Measurements from ENCODE around the gene GSE1.

Gene GSE1

DNA sequence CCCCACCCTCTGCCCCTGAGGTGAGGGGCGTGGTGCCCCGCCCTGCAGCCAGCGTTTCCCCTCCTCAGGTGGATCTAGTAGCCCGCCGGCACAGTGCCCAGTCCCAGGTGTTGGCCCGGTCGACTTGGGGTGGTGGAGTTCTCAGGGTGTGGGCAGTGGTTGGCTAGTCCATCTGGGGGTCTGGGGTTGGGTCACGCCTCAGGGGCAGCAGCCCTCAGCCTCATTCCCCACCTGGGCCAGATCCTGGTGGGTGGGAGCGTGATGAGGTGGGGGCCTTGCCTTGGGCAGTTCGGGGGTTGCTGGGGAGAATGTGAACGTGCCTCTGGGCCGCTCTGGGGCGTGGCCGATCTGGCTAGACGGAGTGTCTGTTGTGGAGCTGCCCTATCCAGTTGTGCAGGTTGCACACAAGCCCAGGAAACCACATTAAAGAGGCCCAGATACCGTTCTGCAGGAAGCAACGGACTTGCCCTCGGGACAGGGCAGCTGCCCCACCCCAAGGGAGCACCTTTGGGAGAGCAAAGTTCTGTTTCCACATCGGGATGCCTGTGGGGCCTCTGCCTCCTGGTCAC, 32.0 kb downstream of the GSE1 start:
- TF ChIP-seq, protein P1, sequence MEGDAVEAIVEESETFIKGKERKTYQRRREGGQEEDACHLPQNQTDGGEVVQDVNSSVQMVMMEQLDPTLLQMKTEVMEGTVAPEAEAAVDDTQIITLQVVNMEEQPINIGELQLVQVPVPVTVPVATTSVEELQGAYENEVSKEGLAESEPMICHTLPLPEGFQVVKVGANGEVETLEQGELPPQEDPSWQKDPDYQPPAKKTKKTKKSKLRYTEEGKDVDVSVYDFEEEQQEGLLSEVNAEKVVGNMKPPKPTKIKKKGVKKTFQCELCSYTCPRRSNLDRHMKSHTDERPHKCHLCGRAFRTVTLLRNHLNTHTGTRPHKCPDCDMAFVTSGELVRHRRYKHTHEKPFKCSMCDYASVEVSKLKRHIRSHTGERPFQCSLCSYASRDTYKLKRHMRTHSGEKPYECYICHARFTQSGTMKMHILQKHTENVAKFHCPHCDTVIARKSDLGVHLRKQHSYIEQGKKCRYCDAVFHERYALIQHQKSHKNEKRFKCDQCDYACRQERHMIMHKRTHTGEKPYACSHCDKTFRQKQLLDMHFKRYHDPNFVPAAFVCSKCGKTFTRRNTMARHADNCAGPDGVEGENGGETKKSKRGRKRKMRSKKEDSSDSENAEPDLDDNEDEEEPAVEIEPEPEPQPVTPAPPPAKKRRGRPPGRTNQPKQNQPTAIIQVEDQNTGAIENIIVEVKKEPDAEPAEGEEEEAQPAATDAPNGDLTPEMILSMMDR (IDR thresholded peaks at IDR 0.05; ENCODE audit: control insufficient read depth, insufficient read depth, low read depth, low read length, missing control alignments): no peak
- no peak overlapping the region for H3K4me3 ChIP-seq (ENCODE audit: control insufficient read depth, low read depth, low read length)
- DNase-seq (ENCODE audit: low read depth): no peak

DNA sequence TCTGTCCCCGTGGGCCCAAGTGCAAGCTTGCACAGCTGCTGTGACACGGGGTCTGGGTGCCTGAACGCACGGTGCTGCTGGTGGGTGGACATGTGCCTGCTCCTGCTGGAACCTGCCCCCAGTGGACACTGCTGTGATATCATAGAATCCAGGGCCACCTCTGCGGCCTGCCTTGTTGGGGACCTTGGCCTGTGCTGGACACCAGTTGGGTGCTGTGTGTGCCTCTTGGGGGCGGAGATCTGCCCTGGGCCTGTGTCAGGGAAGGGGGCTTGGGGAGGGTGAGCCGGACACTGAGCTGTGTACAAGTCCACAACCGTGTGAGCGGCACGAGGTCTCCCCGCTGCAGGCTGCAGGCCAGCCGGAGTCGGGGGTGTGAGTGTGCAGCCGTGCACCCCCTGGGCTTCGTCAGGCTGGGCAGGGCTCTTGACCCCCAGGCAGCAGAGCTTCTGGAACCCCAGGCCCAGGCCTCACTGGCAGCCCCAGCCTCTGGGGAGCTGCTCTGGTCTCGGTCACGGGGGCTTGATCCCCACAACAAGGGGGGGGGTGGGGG, 33.3 kb downstream of the GSE1 start:
- H3K4me3 ChIP-seq (ENCODE audit: control insufficient read depth, low read depth, low read length): no peak overlapping the region
- TF ChIP-seq, protein P1 (IDR thresholded peaks at IDR 0.05; ENCODE audit: control insufficient read depth, insufficient read depth, low read depth, low read length, missing control alignments): no peak
- DNase-seq (ENCODE audit: low read depth): no peak

DNA sequence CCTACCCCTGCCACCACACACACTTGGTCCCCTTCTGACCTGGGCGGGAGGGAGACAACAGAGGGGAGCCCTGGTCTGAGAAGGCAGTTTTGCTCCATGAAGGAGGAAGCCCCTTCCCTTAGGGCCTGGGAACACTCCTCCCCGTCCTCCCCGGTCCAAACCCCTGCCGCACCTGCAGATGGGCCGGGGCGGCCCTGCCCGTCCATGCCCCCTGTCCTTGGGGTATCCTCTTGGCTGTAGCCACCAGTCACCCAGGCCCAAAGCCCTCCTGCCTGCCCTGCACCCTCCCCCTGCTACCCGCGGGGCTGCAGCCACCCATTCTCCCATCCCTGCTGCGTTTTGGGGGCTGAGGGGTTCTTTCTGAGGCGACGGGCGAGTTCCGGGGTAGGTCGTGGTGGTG, 33.9 kb downstream of the GSE1 start:
- DNase-seq (ENCODE audit: low read depth): no peak
- TF ChIP-seq, protein P1 (IDR thresholded peaks at IDR 0.05; ENCODE audit: control insufficient read depth, insufficient read depth, low read depth, low read length, missing control alignments): no peak
- no peak overlapping the region for H3K4me3 ChIP-seq (ENCODE audit: control insufficient read depth, low read depth, low read length)

DNA sequence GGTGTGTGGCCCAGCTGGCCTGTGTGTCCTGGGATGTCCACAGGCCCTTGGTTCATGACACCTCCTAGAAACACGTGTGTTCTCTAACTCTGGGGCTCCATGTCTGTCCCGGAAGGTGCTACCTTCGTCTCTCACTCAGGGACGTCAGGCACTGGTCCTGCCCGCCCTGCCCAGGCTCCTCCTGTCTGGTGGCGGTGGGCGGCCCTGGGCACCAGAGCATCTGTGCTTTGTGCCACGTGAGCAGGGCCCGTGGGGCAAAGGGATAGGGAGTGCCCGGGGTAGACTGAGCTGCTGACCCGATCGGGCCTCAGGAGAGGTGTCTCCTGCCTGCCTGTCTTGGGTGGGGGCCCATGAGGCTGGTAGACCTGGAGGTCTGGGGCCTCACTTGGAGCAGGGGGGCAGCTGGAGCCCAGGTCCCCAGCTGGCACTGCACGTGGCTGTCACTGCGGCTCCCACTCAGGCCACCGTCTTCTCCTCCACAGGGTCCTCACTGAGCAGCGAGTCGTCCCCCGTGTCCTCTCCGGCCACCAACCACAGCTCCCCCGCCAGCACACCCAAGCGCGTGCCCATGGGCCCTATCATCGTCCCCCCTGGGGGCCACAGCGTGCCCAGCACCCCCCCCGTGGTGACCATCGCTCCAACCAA, 35.1 kb downstream of the GSE1 start:
- no peak overlapping the region for H3K4me3 ChIP-seq (ENCODE audit: control insufficient read depth, low read depth, low read length)
- TF ChIP-seq, protein P1 (IDR thresholded peaks at IDR 0.05; ENCODE audit: control insufficient read depth, insufficient read depth, low read depth, low read length, missing control alignments): no peak
- DNase-seq (ENCODE audit: low read depth): no peak

DNA sequence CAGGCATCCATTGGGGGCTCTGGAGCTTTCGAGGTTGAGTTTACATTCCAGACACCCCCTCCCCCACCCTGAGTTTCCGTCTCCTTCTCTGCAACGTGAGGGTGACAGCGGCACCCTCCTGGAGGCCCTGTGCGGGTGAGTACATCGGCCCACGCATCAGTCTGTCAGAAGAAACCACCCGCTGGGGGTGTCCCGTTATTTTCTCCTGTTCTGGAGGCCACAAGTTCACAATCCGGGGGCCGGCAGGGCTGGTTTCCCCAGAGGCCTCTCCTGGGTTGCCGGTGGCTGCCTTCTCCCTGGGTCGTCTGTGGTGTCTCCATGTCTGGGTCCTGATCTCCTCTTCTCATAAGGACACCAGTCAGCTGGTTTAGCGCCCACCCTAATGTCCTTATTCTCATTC, 35.7 kb downstream of the GSE1 start:
- TF ChIP-seq, protein P1 (IDR thresholded peaks at IDR 0.05; ENCODE audit: control insufficient read depth, insufficient read depth, low read depth, low read length, missing control alignments): no peak
- H3K4me3 ChIP-seq (ENCODE audit: control insufficient read depth, low read depth, low read length): no peak overlapping the region
- no peak for DNase-seq (ENCODE audit: low read depth)

DNA sequence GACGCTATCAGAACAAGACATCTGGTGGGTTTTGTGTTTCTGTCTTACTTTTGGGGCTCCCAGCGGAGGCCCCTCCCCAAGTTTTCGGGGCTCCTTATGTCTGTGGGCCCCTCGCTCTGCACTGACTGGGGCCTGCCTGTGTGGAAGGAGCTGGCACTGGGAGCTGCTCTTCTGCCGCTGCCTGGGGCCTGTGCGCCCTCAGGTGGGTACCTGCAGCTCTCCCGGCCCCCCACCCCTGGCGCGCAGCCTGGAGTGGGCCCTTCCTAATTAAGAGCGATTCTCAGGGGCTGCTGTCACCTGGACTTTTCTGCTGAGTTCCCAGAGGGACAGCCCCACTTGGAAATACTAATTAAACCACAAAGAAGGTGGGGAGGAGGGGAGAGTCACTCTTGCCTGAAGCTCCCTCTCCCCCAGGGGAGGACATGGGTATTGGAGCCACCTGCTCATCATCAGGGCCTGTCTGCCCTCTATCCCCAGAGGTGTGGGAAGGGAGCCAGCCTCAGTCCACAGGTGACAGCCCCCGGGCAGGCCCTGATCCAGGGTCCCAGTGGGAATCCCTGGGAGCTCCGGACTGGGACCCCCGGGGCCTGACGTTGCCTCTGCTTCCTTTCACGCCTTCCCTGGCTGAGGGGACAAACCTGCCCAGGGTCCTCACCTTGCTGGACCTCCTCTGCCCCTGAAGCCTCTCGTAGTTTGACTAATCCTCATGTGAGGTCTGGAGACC, 36.5 kb downstream of the GSE1 start:
- TF ChIP-seq, protein P1 (IDR thresholded peaks at IDR 0.05; ENCODE audit: control insufficient read depth, insufficient read depth, low read depth, low read length, missing control alignments): no peak
- no peak overlapping the region for H3K4me3 ChIP-seq (ENCODE audit: control insufficient read depth, low read depth, low read length)
- no peak for DNase-seq (ENCODE audit: low read depth)
